Measurements from ENCODE around the gene DTD2.

Gene DTD2

DNA sequence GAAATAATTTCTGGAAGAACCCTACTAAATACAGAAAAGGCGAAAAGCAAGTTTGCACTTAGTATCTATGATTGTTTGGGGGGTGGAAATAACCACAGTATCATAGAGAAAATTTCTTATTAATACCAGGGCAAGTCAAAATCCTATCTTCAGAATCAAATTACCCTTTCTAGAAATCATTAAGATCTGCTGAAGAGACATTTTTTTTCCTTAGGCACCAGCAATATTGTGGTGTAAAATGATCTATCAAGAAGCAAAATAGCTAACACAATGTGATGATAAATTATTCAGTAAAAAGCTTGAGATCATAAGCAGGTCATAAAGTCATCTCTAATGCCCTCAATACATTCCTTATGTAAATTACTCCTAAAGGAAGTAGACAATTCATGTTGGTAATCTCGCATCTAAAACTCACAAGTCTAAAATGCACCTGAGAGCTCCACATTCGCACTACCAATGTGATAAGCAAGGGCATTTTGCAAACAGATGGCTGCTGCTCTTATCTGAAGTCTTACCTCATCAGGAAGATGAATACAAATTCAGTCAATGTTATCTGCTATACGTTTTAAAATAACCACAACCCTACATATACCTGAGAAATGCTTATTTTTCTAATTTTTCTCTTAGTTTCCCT, 51.6 kb downstream of the DTD2 start:
- DNase-seq (ENCODE audit: low read depth, low spot score) = no peak

DNA sequence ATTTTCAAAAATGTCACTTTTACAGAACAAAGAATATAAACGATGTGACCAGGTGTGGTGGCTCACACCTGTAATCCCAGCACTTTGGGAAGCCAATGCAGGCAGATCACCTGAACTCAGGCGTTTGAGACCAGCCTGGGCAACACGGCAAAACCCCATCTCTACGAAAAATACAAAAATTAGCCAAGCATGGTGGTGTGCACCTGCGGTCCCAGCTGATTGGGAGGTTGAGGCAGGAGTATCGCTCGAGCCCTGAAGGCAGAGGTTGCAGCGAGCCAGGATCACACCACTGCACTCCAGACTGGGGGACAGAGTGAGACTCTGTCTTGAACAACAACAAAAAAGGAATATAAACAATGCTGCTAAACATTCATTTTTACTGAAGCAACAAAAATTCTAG, 52.2 kb downstream of the DTD2 start:
- DNase-seq (ENCODE audit: low read depth, low spot score) = no peak

DNA sequence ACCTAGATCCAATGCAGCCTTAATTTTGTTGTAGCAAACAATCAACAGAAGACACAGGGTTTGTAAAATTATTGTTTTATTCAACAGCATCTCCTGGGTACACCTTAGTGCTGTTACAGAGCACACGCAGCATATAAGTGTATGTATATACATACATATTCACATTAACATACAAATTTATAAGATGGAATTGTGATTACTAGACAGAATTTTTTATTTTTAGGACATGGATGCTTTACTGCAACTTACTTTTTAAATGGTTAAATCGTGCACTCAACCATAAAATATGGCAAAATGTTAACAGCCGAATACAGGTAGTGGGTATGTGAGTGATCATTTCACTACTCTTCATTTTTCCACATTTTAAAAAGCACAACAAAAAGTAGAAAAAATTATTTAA, 53.6 kb downstream of the DTD2 start:
- no peak for DNase-seq (ENCODE audit: low read depth, low spot score)

DNA sequence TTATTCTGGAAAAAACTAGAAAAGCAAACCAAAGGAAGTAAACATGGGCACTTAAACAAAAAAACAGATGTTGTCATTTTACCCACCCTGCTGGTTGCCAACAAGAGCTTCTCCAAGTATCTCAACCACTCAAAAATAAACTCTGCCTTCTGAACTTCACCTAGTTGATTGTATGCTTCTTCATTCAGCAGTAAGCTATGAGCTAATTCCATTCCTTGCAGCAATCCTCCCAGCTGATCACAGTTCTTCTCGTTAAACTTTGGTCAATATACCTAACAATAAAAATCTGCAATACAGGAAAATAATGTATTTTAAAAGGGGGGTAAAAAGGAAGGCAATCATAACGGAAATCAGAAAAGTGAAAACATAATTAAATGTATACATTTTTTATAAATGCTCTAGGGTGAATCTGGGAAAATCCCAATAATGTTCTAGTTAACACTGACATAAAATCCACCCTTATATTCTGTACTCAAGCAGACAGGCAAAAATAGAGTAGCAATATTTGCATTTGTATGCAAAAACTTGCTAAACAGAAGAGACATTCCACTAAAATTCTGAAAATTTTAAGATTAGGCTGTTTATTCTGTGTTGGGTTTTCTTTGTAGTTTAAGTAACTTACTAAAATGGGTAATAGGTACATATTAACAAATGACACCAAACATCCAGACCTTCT, 54.4 kb downstream of the DTD2 start:
- no peak for DNase-seq (ENCODE audit: low read depth, low spot score)

DNA sequence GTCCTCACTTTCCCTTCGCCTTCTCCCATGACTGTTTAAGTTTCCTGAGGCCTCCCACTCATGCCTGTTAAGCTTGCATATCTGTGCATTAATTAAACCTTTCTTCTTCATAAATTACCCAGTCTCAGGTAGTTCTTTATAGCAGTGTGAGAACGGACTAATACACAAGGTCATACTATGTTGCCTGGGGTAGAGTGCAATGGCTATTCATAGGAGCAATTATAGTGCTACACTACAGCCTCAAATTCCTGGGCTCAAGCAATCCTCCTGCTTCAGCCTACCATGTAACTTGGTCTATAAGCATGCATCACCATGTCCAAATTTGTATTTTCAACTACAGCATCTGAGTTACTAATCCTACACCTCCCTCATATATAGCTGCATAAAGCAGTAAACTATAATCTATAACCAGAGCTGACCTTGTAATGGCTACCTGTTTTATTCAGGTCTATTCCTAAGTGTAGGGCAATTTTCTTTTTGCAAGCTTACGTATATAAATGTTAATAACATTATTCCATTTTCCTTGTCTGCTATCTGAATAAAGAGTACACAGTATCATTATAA, 55.9 kb downstream of the DTD2 start:
- DNase-seq (ENCODE audit: low read depth, low spot score) = no peak

DNA sequence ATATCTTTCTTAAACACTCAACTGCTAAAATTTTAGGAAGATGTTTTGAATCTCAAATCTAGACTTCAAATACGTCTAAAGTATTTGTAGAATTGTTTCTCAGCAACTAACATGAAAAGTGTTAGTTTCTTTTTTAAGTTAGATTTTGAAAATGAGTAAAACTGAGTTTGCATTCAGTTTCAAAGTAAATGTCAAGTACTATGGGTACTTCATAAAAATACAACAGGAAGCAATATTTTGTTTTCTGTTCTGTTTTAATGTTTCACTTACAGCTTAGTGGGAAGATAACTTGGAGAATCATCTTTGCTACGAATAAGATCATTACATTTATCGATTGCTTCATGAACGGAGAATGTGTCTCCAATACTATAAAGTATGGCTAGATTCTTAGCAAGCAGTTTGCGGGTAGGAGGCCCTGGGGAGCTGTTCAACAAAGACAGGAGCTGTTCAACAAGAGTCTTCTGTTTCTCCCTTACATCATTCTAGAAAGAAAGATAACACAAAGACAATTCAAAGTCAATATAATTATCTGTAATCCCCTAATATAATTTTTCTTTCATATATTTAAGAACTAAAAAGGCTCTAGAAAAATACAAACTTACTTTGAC, 57.2 kb downstream of the DTD2 start:
- DNase-seq (ENCODE audit: low read depth, low spot score) = no peak
